ENCODE data around the gene BST1. TPM values are rescaled to one million over a fixed set of nuclear protein-coding genes. Genes with fewer than 3 reads are reported as not detected.

The BST1 gene
- polyA plus RNA-seq, 1 experiment = 27.6 TPM

DNA sequence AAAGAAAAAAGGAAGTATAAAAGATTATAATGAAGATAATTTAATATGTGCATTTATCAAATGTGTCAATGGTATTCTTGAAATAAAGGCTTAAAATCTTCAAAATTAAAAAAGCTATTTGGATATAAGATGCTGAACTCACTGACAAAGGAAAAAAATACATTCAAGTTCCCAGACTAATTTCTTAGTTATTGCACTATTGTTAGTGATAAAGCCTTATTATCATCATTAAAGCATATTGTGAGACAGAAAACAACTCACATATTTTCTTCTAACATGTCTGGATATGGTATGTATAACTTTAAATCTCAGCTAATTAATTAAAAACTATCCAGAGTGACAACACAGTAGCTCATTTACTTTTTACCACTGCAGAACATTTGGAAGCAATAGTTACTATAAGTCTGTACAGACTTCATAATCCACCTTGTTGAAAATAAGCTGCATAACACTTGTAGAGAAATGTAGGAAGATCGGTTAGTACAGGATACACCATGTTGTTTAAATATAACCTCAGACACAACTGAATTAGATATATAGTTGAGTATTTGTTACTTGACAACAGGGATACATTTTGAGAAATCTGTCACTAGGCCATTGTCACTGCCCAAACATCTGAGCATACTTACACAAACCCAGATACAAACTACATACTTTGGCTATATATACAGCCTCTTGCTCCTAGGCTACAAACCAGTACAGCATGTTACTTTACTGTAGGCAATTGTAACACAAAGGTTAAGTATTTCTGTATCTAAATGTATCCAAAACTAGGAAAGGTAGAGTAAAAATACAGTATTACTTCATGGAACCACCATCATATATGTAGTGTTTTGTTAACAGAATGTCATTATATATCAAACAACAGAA is 34.1 kb upstream of the BST1 start:
- ChIA-PET POLR2A (interaction anchor here (0.6 kb wide), 1 partner anchor 31 kb away, joined by 4 read pairs; no protein-coding TSS in a partner anchor), CTCF (no interaction called here)
- Histone ChIP-seq H3K9me3 (ENCODE audit: control insufficient read depth, insufficient read depth, low read length) (no peaks in the 10 kb centered on the region), H3K4me3 (ENCODE audit: low read depth, low read length) (no peak overlapping the region), H3K27ac (ENCODE audit: low read depth, low read length) (no peak overlapping the region), H3K27me3 (ENCODE audit: control insufficient read depth, insufficient read depth, low read length) (no peaks in the 10 kb centered on the region)
- no peak for DNase-seq (ENCODE audit: low read depth, low spot score)
- TF ChIP-seq, protein P1, sequence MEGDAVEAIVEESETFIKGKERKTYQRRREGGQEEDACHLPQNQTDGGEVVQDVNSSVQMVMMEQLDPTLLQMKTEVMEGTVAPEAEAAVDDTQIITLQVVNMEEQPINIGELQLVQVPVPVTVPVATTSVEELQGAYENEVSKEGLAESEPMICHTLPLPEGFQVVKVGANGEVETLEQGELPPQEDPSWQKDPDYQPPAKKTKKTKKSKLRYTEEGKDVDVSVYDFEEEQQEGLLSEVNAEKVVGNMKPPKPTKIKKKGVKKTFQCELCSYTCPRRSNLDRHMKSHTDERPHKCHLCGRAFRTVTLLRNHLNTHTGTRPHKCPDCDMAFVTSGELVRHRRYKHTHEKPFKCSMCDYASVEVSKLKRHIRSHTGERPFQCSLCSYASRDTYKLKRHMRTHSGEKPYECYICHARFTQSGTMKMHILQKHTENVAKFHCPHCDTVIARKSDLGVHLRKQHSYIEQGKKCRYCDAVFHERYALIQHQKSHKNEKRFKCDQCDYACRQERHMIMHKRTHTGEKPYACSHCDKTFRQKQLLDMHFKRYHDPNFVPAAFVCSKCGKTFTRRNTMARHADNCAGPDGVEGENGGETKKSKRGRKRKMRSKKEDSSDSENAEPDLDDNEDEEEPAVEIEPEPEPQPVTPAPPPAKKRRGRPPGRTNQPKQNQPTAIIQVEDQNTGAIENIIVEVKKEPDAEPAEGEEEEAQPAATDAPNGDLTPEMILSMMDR (IDR thresholded peaks at IDR 0.05; ENCODE audit: low read depth, low read length) = no peak

DNA sequence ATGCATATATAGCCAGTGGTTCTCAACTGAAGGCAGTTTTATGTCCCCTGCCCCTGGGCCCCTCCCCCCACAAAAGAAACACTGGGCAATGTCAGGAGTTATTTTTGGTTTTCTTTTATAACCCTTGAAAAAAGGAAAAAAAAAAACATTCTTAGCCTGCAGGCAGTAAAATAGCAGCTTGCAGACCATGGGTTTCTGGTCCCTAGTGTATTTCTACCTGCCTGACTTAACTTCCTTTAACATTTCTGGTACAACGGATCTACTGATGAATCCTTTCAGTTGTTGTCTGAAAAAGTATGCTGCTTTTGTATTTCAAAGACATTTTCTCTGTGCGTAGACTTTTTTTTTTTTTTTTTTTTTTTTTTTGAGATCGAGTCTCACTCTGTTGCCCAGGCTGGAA is 32.3 kb upstream of the BST1 start:
- CTCF ChIA-PET = interaction anchor here (0.7 kb wide), 1 partner anchor 631 kb away, joined by 6 read pairs; no protein-coding TSS in a partner anchor
- POLR2A ChIA-PET = interaction anchor here (1.5 kb wide), 1 partner anchor 11 kb away, joined by 3 read pairs; the partner anchor contains the start of gene FAM200B
- Histone ChIP-seq H3K4me3 (ENCODE audit: low read depth, low read length) (no peak overlapping the region), H3K9me3 (ENCODE audit: control insufficient read depth, insufficient read depth, low read length) (no peaks in the 10 kb centered on the region), H3K27me3 (ENCODE audit: control insufficient read depth, insufficient read depth, low read length) (no peaks in the 10 kb centered on the region), H3K27ac (ENCODE audit: low read depth, low read length) (no peak overlapping the region)
- DNase-seq (ENCODE audit: low read depth, low spot score) = no peak
- TF ChIP-seq, protein P1 (IDR thresholded peaks at IDR 0.05; ENCODE audit: low read depth, low read length) = no peak

DNA sequence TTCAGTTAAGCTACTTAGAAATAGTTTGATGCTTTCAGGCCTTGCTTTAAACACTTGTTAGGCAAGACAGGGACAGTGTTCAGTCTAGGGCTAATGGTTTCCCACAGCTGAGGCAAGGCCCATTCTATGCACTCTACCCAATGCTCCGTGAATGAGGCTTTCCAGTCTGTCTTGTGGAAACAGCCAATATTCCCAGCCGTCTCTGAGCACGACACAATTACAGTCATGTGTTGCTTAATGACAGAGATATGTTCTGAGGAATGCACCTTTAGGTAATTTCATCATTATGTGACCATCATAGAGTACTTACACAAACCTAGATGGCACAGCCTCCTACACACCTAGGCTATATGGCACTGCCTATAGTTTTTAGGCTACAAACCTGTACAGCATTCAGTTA is 30.8 kb upstream of the BST1 start:
- Histone ChIP-seq H3K9me3 (ENCODE audit: control insufficient read depth, insufficient read depth, low read length) (no peaks in the 10 kb centered on the region), H3K27ac (ENCODE audit: low read depth, low read length) (no peak overlapping the region), H3K27me3 (ENCODE audit: control insufficient read depth, insufficient read depth, low read length) (no peaks in the 10 kb centered on the region), H3K4me3 (ENCODE audit: low read depth, low read length) (no peak overlapping the region)
- CTCF ChIA-PET = no interaction called here
- TF ChIP-seq, protein P1 (IDR thresholded peaks at IDR 0.05; ENCODE audit: low read depth, low read length) = no peak
- POLR2A ChIA-PET = no interaction called here
- DNase-seq (ENCODE audit: low read depth, low spot score) = no peak

DNA sequence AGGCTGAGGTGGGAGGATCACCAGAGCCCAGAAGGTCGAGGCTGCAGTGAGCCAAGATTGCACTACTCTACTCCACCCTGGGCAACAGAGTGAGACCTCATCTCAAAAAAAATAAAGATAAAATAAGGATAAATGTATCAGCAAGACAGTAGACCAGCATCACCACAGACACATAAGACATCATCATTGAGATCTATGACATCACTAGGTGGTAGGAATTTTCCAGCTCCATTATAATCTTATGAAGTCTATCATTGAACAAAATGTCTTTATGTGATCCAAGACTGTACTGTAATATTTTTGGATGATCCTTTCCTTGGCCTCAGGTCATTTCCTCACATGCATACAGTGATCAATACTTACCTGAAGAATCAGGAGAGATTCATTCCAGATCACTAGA is 29.5 kb upstream of the BST1 start:
- CTCF ChIA-PET = no interaction called here
- no peak for DNase-seq (ENCODE audit: low read depth, low spot score)

DNA sequence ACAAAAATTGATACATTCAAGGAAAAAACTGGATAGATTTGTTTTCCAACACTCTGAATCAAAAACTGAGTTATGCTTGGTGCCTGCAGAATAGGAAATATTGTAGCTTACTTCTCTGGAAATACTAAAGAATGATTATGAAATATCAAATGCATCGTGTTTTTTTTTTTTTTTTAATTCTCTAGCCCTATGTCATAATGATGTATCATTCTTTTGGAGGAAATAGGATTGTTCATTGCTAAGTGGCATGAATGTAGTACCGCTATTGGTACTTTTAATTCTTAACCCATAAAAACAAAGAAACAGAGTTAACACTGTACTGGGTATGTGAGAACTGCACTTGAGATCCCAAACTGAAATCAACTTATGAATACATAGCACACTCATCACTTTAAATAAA is 28.8 kb upstream of the BST1 start:
- H3K27me3 ChIP-seq (ENCODE audit: control insufficient read depth, insufficient read depth, low read length) = no peaks in the 10 kb centered on the region
- no peaks in the 10 kb centered on the region for H3K9me3 ChIP-seq (ENCODE audit: control insufficient read depth, insufficient read depth, low read length)
- POLR2A ChIA-PET = no interaction called here
- CTCF ChIA-PET = no interaction called here
- TF ChIP-seq, protein P1 (IDR thresholded peaks at IDR 0.05; ENCODE audit: low read depth, low read length) = no peak
- no peak overlapping the region for H3K27ac ChIP-seq (ENCODE audit: low read depth, low read length)
- no peak for DNase-seq (ENCODE audit: low read depth, low spot score)
- no peak overlapping the region for H3K4me3 ChIP-seq (ENCODE audit: low read depth, low read length)

More for the DNA sequence above, 29.5 kb upstream of the BST1 start:
- Histone ChIP-seq H3K4me3 (ENCODE audit: low read depth, low read length) (no peak overlapping the region), H3K27ac (ENCODE audit: low read depth, low read length) (no peak overlapping the region), H3K27me3 (ENCODE audit: control insufficient read depth, insufficient read depth, low read length) (no peaks in the 10 kb centered on the region), H3K9me3 (ENCODE audit: control insufficient read depth, insufficient read depth, low read length) (no peaks in the 10 kb centered on the region)
- TF ChIP-seq, protein P1 (IDR thresholded peaks at IDR 0.05; ENCODE audit: low read depth, low read length) = no peak
- POLR2A ChIA-PET = no interaction called here
